ENCODE results near the gene SLC25A14. TPM values are rescaled to one million over a fixed set of nuclear protein-coding genes. Genes with fewer than 3 reads are reported as not detected.
A peak's percentile ranks its signal among the peaks of the same experiment; 100 is the strongest.

Gene SLC25A14
- total and polyA plus RNA-seq, 2 donors from 2014 or later = 12.5 to 13.2 TPM

GRCh38 chrX:130393451-130394074 is 53.8 kb downstream of the SLC25A14 start:
- FAIRE-seq = peak; percentile 68
- peaks cover 2% of the 10 kb centered on the region for H3K27me3 ChIP-seq (ENCODE audit: control insufficient read depth, insufficient read depth, low read length)
- H3K9ac ChIP-seq (ENCODE audit: low read length in 3 of 3) = no peak overlapping the region
- H3K4me1 ChIP-seq (ENCODE audit: control insufficient read depth in 2 of 3, insufficient read depth in 2 of 3, low read depth in 1 of 3, low read length in 3 of 3) = no peaks in the 10 kb centered on the region
- H3K36me3 ChIP-seq (ENCODE audit: control insufficient read depth in 2 of 3, insufficient read depth in 3 of 3, low read length in 3 of 3) = no peaks in the 10 kb centered on the region
- no peak overlapping the region for H3K27ac ChIP-seq (ENCODE audit: low read depth in 2 of 2, low read length in 2 of 2)
- intact Hi-C loops (cut with DNase I) = loop anchor here (10.0 kb wide), 1 partner anchor 521 kb away; no protein-coding TSS in a partner anchor
- TF ChIP-seq CTCF (IDR thresholded peaks at IDR 0.05; ENCODE audit: borderline replicate concordance, extremely low read depth, insufficient read depth) = peak; percentile 52
- H3K9me3 ChIP-seq (ENCODE audit: control insufficient read depth in 2 of 3, insufficient read depth in 1 of 3, low read length in 3 of 3) = no peaks in the 10 kb centered on the region
- H3K4me3 ChIP-seq (ENCODE audit: low read length in 3 of 3) = no peak overlapping the region
- peak in 4 of 5 donors; percentile 43 to 70 (median 56) for DNase-seq

DNA sequence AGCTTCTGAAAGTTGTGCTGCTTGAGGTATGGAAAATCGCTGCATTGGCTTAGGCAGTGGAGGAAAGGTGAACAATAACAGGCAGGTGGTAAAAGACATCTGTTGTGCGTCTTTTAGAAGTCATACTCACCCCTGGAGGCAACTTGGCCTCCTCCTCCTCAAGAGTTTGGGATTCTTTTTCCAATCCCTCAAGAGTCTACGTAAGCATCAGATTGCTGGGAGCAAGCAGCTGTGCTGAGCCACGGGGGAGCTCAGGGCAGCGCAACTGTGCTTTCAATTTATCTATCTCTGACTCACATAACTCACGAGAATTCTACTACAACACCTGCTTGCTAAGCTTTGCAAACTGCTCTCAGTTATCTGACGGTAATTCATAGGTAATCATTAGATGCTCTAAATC is 55.6 kb downstream of the SLC25A14 start:
- H3K9me3 ChIP-seq (ENCODE audit: control insufficient read depth in 2 of 3, insufficient read depth in 1 of 3, low read length in 3 of 3) = no peaks in the 10 kb centered on the region
- no peaks in the 10 kb centered on the region for H3K36me3 ChIP-seq (ENCODE audit: control insufficient read depth in 2 of 3, insufficient read depth in 3 of 3, low read length in 3 of 3)
- TF ChIP-seq CTCF (IDR thresholded peaks at IDR 0.05; ENCODE audit: borderline replicate concordance, extremely low read depth, insufficient read depth) = no peak
- H3K4me3 ChIP-seq (ENCODE audit: low read length in 3 of 3) = no peak overlapping the region
- peaks cover 2% of the 10 kb centered on the region for H3K27me3 ChIP-seq (ENCODE audit: control insufficient read depth, insufficient read depth, low read length)
- FAIRE-seq (no peak), DNase-seq (no peak)
- no peak overlapping the region for H3K27ac ChIP-seq (ENCODE audit: low read depth in 2 of 2, low read length in 2 of 2)
- H3K9ac ChIP-seq (ENCODE audit: low read length in 3 of 3) = no peak overlapping the region
- intact Hi-C loops (cut with DNase I) = loop anchor here (10.0 kb wide), 1 partner anchor 519 kb away; no protein-coding TSS in a partner anchor
- H3K4me1 ChIP-seq (ENCODE audit: control insufficient read depth in 2 of 3, insufficient read depth in 2 of 3, low read depth in 1 of 3, low read length in 3 of 3) = no peaks in the 10 kb centered on the region

DNA sequence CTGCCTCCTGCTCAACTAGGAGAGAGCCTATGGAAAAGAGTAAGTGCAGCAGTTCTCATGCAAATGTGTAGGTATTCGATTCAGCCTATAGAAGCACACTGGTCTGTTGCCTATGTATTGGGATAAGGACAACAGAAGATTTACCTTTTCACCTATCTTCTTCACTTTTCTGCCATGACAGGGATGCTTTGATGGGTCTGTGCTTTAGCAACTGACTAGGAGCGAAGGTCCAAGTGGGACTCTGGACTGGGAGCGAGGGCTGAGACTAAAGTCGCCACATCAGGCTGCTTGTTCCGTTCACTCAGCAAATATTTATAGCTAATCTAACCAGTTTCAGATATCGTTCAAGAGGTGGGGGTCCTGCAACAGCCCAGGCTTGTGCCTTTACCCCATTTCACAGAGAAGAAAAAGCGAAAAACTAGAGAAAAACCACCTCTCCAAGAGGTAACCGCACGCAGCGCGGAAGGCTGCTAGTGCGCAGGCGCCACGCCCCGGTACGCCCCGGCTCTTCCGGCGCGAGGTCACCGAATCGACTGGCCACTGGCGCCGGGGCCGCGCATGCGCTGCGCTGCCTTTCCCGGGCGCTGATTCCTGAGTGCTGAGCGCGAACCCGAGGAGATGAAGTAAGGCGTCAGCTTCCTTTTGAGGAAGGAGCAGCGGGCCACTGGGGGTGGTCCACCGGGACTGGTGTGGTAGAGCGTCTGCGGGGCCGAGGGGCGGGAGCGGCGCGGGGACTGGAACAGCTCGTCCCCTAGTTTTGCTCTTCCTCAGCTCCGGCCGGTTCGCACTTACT is 61.9 kb downstream of the SLC25A14 start, which contains the start of gene RBMX2:
RBMX2 (plus strand) TSS at position 573 of the 793 bp plus-strand sequence; CDS start at position 619, 46 bp downstream.
- Histone ChIP-seq H3K9ac (ENCODE audit: low read length in 3 of 3) (peak within 1 kb of the TSS; percentile 22 to 88 (median 83)), H3K9me3 (ENCODE audit: control insufficient read depth in 2 of 3, insufficient read depth in 1 of 3, low read length in 3 of 3) (no peaks in the 10 kb centered on the region), H3K36me3 (ENCODE audit: control insufficient read depth in 2 of 3, insufficient read depth in 3 of 3, low read length in 3 of 3) (no peaks in the 10 kb centered on the region), H3K27ac (ENCODE audit: low read depth in 2 of 2, low read length in 2 of 2) (peak within 1 kb of the TSS in 1 of 2 donors; percentile 71), H3K4me3 (ENCODE audit: low read length in 3 of 3) (peak within 1 kb of the TSS; percentile 90 to 96 (median 94)), H3K4me1 (ENCODE audit: control insufficient read depth in 2 of 3, insufficient read depth in 2 of 3, low read depth in 1 of 3, low read length in 3 of 3) (peaks cover 0 to 3% (median 0%) of the 10 kb centered on the region in 3 donors), H3K27me3 (ENCODE audit: control insufficient read depth, insufficient read depth, low read length) (peaks cover 1% of the 10 kb centered on the region)
- TF ChIP-seq CTCF (IDR thresholded peaks at IDR 0.05; ENCODE audit: borderline replicate concordance, extremely low read depth, insufficient read depth) = no peak
- intact Hi-C loops (cut with DNase I) = no loop called here
- DNase-seq (peak; percentile 76 to 90 (median 86)), FAIRE-seq (no peak)

Data from kidney (tissue), 14 donors.